HEK293 (cell line): Measurements from ENCODE around the gene RPRD1B.

ENCODE experiments used
- CTCF ChIA-PET: fragments of 350-600 bp; formaldehyde crosslinking; extraction: SDS; loops from one replicate; lab custom pipeline; 2021; ENCODE audit warnings: antibody characterized with exemption; lab: Yijun Ruan, JAX
- POLR2A ChIA-PET: fragments of 300-600 bp; formaldehyde crosslinking; extraction: SDS; loops from one replicate; lab custom pipeline; 2020; ENCODE audit warnings: antibody characterized with exemption, inconsistent platforms; lab: Yijun Ruan, JAX
- H3K27ac ChIP-seq: fragments of 200-500 bp; sonication (Bioruptor generic); 2 replicates; pipeline ENCODE4 v1.5.1; 2014; ENCODE audit warnings: low read depth, low read length, control low read depth, inconsistent platforms; ENCODE audit errors: extremely low read depth
- H3K36me3 ChIP-seq, 2 experiments: fragments of 200-500 bp in 1 of 2; sonication (Bioruptor generic) in 1 of 2; 1 replicate in 1 of 2; 2 replicates in 1 of 2; pipeline ENCODE4 v1.5.1; 2014 to 2017; ENCODE audit warnings: inconsistent platforms in 2 of 2, low read length in 2 of 2; ENCODE audit not compliant: control insufficient read depth in 2 of 2, insufficient read depth in 1 of 2
- H3K4me1 ChIP-seq: fragments of 200-500 bp; sonication (Bioruptor generic); 2 replicates; pipeline ENCODE4 v1.5.1; 2014; ENCODE audit warnings: mild to moderate bottlenecking, low read length, inconsistent platforms; ENCODE audit not compliant: control insufficient read depth, insufficient read depth
- H3K4me3 ChIP-seq: 2 replicates; pipeline ENCODE4 v1.5.1; 2011; ENCODE audit warnings: low read depth, mild to moderate bottlenecking, control low read depth, low read length, moderate library complexity
- H3K9me3 ChIP-seq: fragments of 200-500 bp; sonication (Bioruptor generic); 2 replicates; pipeline ENCODE4 v1.5.1; 2014; ENCODE audit warnings: low read depth, low read length, inconsistent platforms; ENCODE audit not compliant: control insufficient read depth, insufficient read depth
- ELK4 ChIP-seq: IDR thresholded peaks from 2 replicates; pipeline ENCODE4 v1.6.1; 2011; ENCODE audit warnings: mild to moderate bottlenecking, low read depth, low read length, borderline replicate concordance
- HIC1 ChIP-seq: fragments of 450-650 bp; formaldehyde crosslinking; IDR thresholded peaks from 2 replicates; pipeline ENCODE4 v1.5.1; 2016; ENCODE audit warnings: missing biosample characterization, missing genetic modification characterization
- KLF16 ChIP-seq: fragments of 450-650 bp; formaldehyde crosslinking; IDR thresholded peaks from 2 replicates; pipeline ENCODE4 v1.5.1; 2017; ENCODE audit warnings: missing biosample characterization, missing genetic modification characterization
- PATZ1 ChIP-seq: fragments of 450-650 bp; formaldehyde crosslinking; IDR thresholded peaks from 2 replicates; pipeline ENCODE4 v1.5.1; 2016; ENCODE audit warnings: missing biosample characterization, missing genetic modification characterization
- PRDM10 ChIP-seq: fragments of 450-650 bp; formaldehyde crosslinking; IDR thresholded peaks from 2 replicates; pipeline ENCODE4 v1.5.1; 2016; ENCODE audit warnings: missing biosample characterization, missing genetic modification characterization
- ZBTB21 ChIP-seq: fragments of 450-650 bp; formaldehyde crosslinking; IDR thresholded peaks from 2 replicates; pipeline ENCODE4 v1.5.1; 2017; ENCODE audit warnings: missing biosample characterization, missing genetic modification characterization
- ZFP3 ChIP-seq: fragments of 450-650 bp; formaldehyde crosslinking; IDR thresholded peaks from 2 replicates; pipeline ENCODE4 v1.5.1; 2016; ENCODE audit warnings: low read depth, missing biosample characterization, missing genetic modification characterization
- ZNF398 ChIP-seq: fragments of 450-650 bp; formaldehyde crosslinking; IDR thresholded peaks from 2 replicates; pipeline ENCODE4 v1.5.1; 2017; ENCODE audit warnings: missing biosample characterization, missing genetic modification characterization
- ZNF416 ChIP-seq: fragments of 450-650 bp; formaldehyde crosslinking; IDR thresholded peaks from 2 replicates; pipeline ENCODE4 v1.5.1; 2016; ENCODE audit warnings: missing biosample characterization, missing genetic modification characterization
- ZNF558 ChIP-seq: fragments of 450-650 bp; formaldehyde crosslinking; IDR thresholded peaks from 2 replicates; pipeline ENCODE4 v1.5.1; 2016; ENCODE audit warnings: missing biosample characterization, missing genetic modification characterization
- ZNF621 ChIP-seq: fragments of 450-650 bp; formaldehyde crosslinking; IDR thresholded peaks from 2 replicates; pipeline ENCODE4 v1.5.1; 2017; ENCODE audit warnings: missing biosample characterization, missing genetic modification characterization
- ZNF660 ChIP-seq: fragments of 450-650 bp; IDR thresholded peaks from 2 replicates; pipeline ENCODE4 v1.5.1; 2018; ENCODE audit warnings: missing biosample characterization, mild to moderate bottlenecking, missing genetic modification characterization
- ZNF670 ChIP-seq: fragments of 450-650 bp; formaldehyde crosslinking; IDR thresholded peaks from 2 replicates; pipeline ENCODE4 v1.5.1; 2016; ENCODE audit warnings: missing biosample characterization, missing genetic modification characterization, low read depth

RPRD1B gene

GRCh38 chr20:38125157-38126056 is 91.9 kb downstream of the RPRD1B start:
- POLR2A ChIA-PET: no interaction called here
- Histone ChIP-seq H3K9me3 (no peaks in the 10 kb centered on the region), H3K4me3 (no peak overlapping the region), H3K4me1 (no peaks in the 10 kb centered on the region)
- TF ChIP-seq KLF16 (tag by site-specific recombination) (peak; percentile 48; the same call in 1 of the 2 replicates), PATZ1 (tag by site-specific recombination) (0 out of 2 replicates have a peak, but pooled peaks have one; percentile 16), ZNF416 (tag by site-specific recombination) (no peak), ELK4 (no peak), ZNF558 (tag by site-specific recombination) (no peak), ZFP3 (no peak), ZNF398 (tag by site-specific recombination) (peak; percentile 48; the same call in 1 of the 2 replicates), ZNF660 (no peak), PRDM10 (tag by site-specific recombination) (peak; percentile 46; the same call in 1 of the 2 replicates), ZBTB21 (tag by site-specific recombination) (no peak), ZNF621 (tag by site-specific recombination) (no peak), ZNF670 (tag by site-specific recombination) (no peak), HIC1 (tag by site-specific recombination) (no peak)
- TF ChIP-seq, all 188 proteins: peak for 4
- CTCF ChIA-PET: interaction anchor here (0.8 kb wide), 1 partner anchor 12 kb away, joined by 5 read pairs; no protein-coding TSS in a partner anchor
- Histone ChIP-seq H3K27ac (no peak overlapping the region), H3K36me3 (no peaks in the 10 kb centered on the region)
